ENCODE data around the gene CBLL1. TPM values are rescaled to one million over a fixed set of nuclear protein-coding genes. Genes with fewer than 3 reads are reported as not detected.

The CBLL1 gene
- total RNA-seq, 1 experiment from 2014 or later = 29.8 TPM

- Mint-ChIP-seq H3K36me3 (no peaks in the 10 kb centered on the region), H3K9me3 (no peaks in the 10 kb centered on the region), H3K4me3 (no peak overlapping the region), H3K27ac (no peak overlapping the region), H3K4me1 (peaks cover 7% of the 10 kb centered on the region), H3K27me3 (ENCODE audit: low read depth) (no peaks in the 10 kb centered on the region)
- DNase-seq (ENCODE audit: low spot score) = no peak
- no peak for ATAC-seq
- ChIA-PET POLR2A (no interaction called here), CTCF (interaction anchor here (1.0 kb wide), 1 partner anchor 238 kb away, joined by 3 read pairs; no protein-coding TSS in a partner anchor)
- TF ChIP-seq FOXJ3 (CRISPR knock-in tag; IDR thresholded peaks at IDR 0.05; ENCODE audit: borderline replicate concordance) (no peak), TP53 (CRISPR knock-in tag; IDR thresholded peaks at IDR 0.05) (no peak), PRRX2 (CRISPR knock-in tag; IDR thresholded peaks at IDR 0.05) (no peak), ZNF219 (CRISPR knock-in tag; IDR thresholded peaks at IDR 0.05; ENCODE audit: borderline replicate concordance) (no peak), MXD4 (CRISPR knock-in tag; IDR thresholded peaks at IDR 0.05; ENCODE audit: borderline replicate concordance) (no peak), HMGA2 (CRISPR knock-in tag; IDR thresholded peaks at IDR 0.05) (no peak), FOXK1 (CRISPR knock-in tag; IDR thresholded peaks at IDR 0.05) (no peak), ZNF121 (CRISPR knock-in tag; IDR thresholded peaks at IDR 0.05) (no peak), ETV6 (CRISPR knock-in tag; IDR thresholded peaks at IDR 0.05) (no peak), IRF2 (CRISPR knock-in tag; IDR thresholded peaks at IDR 0.05; ENCODE audit: borderline replicate concordance, low read depth) (no peak)
Measured at GRCh38 chr7:107700570-107700969, 43.4 kb upstream of the CBLL1 start.

- ATAC-seq = no peak
- CTCF ChIA-PET = interaction anchor here (1.0 kb wide), 1 partner anchor 238 kb away, joined by 3 read pairs; no protein-coding TSS in a partner anchor
Measured at GRCh38 chr7:107701191-107701590, 42.8 kb upstream of the CBLL1 start.

GRCh38 chr7:107703219-107703618 lies 40.7 kb upstream of the CBLL1 start:
- H3K4me3 Mint-ChIP-seq = no peak overlapping the region
- H3K9me3 Mint-ChIP-seq = no peaks in the 10 kb centered on the region
- H3K27me3 Mint-ChIP-seq (ENCODE audit: low read depth) = no peaks in the 10 kb centered on the region
- no peaks in the 10 kb centered on the region for H3K36me3 Mint-ChIP-seq
- POLR2A ChIA-PET = no interaction called here
- CTCF ChIA-PET = no interaction called here
- ATAC-seq (no peak), DNase-seq (ENCODE audit: low spot score) (no peak)
- H3K4me1 Mint-ChIP-seq = no peaks in the 10 kb centered on the region
- H3K27ac Mint-ChIP-seq = no peak overlapping the region
- TF ChIP-seq FOXP1 (CRISPR knock-in tag; IDR thresholded peaks at IDR 0.05; ENCODE audit: borderline replicate concordance) = no peak
- TF ChIP-seq AFF4 (CRISPR knock-in tag; IDR thresholded peaks at IDR 0.05; ENCODE audit: borderline replicate concordance) = no peak
- TF ChIP-seq JUN (CRISPR knock-in tag; IDR thresholded peaks at IDR 0.05) = no peak
- no peak for TF ChIP-seq NFATC4 (CRISPR knock-in tag; IDR thresholded peaks at IDR 0.05)
- TF ChIP-seq ZNF416 (CRISPR knock-in tag; IDR thresholded peaks at IDR 0.05) = no peak
- TF ChIP-seq CREM (CRISPR knock-in tag; IDR thresholded peaks at IDR 0.05) = no peak

More at GRCh38 chr7:107701191-107701590, 42.8 kb upstream of the CBLL1 start:
- Mint-ChIP-seq H3K27ac (no peak overlapping the region), H3K36me3 (no peaks in the 10 kb centered on the region), H3K27me3 (ENCODE audit: low read depth) (no peaks in the 10 kb centered on the region), H3K9me3 (no peaks in the 10 kb centered on the region), H3K4me1 (peaks cover 7% of the 10 kb centered on the region), H3K4me3 (no peak overlapping the region)
- no peak for TF ChIP-seq ELF4 (CRISPR knock-in tag; IDR thresholded peaks at IDR 0.05; ENCODE audit: low read depth)
- TF ChIP-seq ZNF219 (CRISPR knock-in tag; IDR thresholded peaks at IDR 0.05; ENCODE audit: borderline replicate concordance) = no peak
- no peak for TF ChIP-seq NR2C2 (CRISPR knock-in tag; IDR thresholded peaks at IDR 0.05)
- TF ChIP-seq IRF1 (CRISPR knock-in tag; IDR thresholded peaks at IDR 0.05) = no peak
- TF ChIP-seq AFF4 (CRISPR knock-in tag; IDR thresholded peaks at IDR 0.05; ENCODE audit: borderline replicate concordance) = no peak
- TF ChIP-seq SMAD4 (CRISPR knock-in tag; IDR thresholded peaks at IDR 0.05) = no peak
- no peak for TF ChIP-seq ETV6 (CRISPR knock-in tag; IDR thresholded peaks at IDR 0.05)
- POLR2A ChIA-PET = no interaction called here
- DNase-seq (ENCODE audit: low spot score) = no peak

Measured in WTC11 (cell line).